HS-5 (cell line): ENCODE measurements around the gene BCL7B.
"Not testable (repeated sequence)": the region's sequence is repeated elsewhere in the genome, so short reads cannot be mapped to it uniquely, and the experiment has no call there.

Source experiments
- DNase-seq: peaks from one replicate; pipeline ENCODE4 v3.0.0-alpha.2; 2012; ENCODE audit warnings: low read depth

Gene BCL7B

GRCh38 chr7:73572767-73573186, 15.3 kb upstream of the BCL7B start:
- DNase-seq = no peak

DNA sequence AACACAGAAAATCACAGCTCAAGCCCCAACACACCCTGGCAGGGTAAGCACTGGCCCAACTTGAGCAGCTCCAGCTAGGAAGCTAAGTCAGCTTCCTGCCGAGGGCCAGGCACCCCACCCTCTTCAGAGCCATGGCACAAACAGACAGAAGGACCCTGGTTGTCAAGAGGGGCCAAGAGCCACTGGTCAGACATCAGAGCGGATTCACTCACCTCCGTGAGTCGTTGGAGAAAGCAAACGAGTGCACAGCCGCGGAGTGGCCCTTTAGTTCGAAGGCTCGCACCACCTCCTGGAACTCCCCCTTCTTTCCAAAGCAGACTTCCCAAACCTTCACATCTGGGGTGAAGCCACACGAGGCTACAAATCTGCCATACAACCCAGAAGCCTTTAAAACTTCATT, 13.5 kb upstream of the BCL7B start:
- no peak for DNase-seq

GRCh38 chr7:73570521-73570920, 13.0 kb upstream of the BCL7B start:
- no peak for DNase-seq

DNA sequence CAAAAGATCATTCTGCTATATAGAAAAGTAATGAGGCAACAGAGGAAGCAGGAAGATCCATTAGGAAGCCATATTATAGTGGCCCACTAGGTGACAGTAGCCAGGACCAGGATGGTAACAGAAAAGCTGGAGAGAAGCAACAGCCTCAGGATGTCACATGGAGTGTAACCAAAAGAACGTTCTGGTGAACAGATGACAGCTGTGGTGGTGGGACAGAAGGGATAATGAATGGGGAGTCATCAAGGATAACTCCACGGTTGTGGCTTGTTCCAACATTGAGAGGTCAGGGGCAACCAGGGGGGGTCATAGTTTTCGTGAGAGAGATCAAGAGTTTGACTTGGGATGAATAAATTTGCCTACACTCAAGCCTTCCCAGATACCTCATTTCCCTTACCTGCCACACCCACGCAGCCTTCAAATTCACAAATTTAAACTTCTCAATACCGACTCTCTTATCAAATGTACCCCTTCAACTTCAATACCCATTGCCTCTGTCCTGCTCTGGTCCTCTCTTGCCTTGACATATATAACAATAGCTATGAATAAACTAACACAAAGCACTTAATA, 11.6 kb upstream of the BCL7B start:
- no peak for DNase-seq

DNA sequence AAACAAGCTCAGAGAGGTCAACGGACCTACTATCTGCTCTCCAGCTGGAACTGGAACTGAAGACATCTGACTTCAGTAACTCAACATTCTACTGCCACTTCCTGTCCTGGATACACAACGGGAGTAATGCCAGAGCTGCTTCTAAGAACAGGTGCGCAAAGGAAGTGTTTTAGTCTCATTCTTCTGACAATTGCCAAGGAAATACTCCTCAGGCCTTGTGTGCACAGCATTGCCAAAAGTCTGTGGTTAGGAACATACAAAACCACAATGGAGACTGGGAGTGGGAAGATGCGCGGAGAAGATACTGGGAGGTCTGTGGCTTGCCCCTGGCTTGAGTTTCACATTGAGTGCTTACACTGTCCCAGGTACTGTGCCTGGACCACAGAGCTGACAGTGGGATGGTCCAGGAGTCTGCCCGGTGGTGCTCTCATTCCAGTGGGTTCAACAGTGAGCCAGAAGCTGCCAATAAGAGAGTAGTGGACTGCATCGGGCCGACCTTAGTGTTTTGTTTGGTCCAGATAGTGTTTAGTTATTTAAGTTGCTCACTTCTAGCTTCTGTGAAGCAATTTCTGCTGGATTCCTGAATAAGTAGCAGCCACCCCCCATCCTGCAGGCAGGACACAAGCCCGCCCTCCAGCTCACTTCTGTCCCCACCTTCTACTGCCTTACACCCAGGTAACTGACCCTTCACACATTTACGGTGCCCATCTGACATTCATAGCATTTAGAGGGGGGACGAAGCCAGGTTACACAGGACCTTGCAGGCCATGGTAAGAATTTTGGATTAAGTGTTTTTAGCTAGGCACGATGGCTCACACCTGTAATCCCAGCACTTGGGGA, 10.6 kb upstream of the BCL7B start:
- no peak for DNase-seq

DNA sequence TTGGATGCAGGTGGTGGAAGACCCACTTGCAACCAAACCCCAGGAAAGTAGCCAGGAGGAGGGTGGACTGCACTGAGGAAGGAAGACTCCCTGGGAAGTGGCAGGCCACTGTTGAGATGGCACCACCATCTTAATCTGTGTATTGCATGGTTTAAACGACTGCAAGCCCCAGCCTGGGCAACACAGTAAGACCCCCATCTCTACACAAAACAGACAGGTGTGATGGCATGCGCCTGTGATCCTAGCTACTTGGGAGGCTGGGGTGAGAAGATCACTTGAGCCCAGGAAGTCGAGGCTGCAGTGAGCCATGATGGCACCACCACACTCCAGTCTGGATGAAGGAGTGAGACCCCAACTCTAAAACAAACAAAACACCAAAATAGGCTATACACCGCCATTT, 9.7 kb upstream of the BCL7B start:
- no peak for DNase-seq

- not testable (repeated sequence) for DNase-seq
These were observed 8.9 kb upstream of the BCL7B start for GRCh38 chr7:73566431-73566830.

GRCh38 chr7:73565675-73566340, 8.3 kb upstream of the BCL7B start:
- DNase-seq = no peak

GRCh38 chr7:73560109-73560835, 2.8 kb upstream of the BCL7B start:
- DNase-seq = peak; percentile 74

- DNase-seq = peak; percentile 80
These were observed 438 bp downstream of the BCL7B start for GRCh38 chr7:73557108-73557396.

DNA sequence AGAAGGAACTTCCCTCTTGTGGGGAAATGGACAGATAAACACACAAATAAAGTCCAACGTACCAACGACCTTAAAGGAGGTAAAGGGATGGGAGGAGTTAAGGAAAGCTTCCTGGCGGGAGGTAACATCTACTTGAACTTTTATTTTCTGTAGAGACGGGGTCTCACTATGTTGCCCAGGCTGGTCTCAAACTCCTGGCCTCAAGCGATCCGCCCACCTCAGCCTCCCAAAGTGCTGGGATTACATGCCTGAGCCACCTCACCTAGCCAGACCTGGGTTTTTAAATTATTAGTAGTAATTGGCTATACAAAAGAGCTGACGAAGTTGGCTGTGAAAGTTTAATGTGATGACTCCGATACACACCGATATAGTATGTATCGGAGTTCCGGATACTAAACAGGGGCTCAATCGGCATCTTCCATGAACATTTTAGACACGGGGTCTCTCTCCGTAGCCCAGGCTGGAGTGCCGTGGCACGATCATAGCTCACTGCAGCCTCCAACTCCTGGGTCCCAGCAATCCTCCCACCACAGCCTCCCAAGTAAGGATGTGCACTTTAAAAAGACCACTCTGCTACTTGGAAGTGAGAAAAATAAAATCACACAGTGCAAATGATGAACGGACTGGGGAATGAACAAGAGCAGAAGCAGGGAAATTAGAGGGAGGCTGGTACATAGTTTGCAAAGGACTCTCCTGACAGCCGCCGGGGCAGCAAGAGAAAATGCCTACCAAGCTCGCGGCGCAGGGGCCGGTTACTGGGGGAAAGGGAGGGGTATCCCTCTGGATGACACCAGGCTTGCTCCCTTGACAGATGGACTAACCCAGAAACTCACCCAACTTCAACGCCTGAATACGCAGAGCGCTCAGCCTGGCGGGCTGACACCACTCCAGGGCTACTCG, 1.0 kb downstream of the BCL7B start:
- DNase-seq = no peak

- DNase-seq = no peak
These were observed 2.0 kb downstream of the BCL7B start for GRCh38 chr7:73555411-73555982.

DNA sequence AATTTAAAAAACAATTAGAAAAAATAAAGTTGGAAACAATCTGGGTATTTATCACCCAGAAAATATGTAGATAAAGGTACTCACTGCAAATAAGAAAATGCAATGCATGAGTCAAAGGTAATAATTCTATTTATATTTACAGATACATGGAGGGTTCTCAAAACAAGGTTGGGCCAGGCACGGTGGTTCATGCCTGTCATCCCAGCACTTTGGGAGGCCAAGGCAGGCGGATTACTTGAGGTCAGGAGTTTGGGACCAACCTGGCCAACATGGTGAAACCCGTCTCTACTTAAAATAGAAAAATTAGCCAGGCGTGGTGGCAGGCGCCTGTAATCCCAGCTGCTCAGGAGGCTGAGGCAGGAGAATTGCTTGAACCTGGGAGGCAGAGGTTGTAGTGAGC, 7.4 kb downstream of the BCL7B start:
- DNase-seq = not testable (repeated sequence)

DNA sequence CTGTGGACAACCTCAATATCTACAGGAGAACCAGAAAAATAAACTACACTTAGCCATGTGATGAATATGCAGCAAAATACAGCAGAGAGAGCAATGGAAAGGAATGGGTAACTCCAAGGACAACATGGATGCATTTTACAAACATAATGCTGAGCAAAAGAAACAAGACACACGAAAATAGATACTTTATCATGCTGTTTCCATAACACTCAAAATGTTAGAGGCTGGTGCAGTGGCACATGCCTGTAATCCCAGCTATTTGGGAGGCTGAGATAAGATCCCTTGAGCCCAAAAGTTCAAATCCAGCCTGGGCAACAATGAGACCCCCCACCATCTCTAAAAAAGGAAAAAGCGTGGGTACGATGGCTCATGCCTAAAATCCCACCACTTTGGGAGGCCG, 8.3 kb downstream of the BCL7B start:
- DNase-seq = no peak

GRCh38 chr7:73547841-73548240, 9.6 kb downstream of the BCL7B start:
- DNase-seq = no peak

DNA sequence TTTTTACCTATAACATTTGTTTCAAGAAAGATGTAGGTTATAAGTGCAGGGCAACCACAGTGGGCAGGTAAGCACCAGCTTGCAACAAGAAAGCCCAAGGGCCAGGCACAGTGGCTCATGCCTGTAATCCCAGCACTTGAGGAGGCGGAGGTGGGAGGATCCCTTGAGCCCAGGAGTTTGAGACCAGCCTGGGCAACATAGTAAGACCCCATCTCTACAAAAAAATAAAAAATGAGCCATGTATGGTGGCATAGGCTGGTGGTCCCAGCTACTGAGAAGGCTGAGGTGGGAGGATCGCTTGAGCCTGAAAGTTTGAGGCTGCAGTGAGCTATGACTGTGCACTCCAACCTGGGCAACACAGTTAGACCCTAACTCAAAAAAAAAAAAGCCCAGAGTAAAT, 12.8 kb downstream of the BCL7B start:
- DNase-seq = no peak

GRCh38 chr7:73541722-73542121, 15.8 kb downstream of the BCL7B start:
- no peak for DNase-seq

- DNase-seq = no peak
These were observed 17.8 kb downstream of the BCL7B start for GRCh38 chr7:73539709-73540108.

DNA sequence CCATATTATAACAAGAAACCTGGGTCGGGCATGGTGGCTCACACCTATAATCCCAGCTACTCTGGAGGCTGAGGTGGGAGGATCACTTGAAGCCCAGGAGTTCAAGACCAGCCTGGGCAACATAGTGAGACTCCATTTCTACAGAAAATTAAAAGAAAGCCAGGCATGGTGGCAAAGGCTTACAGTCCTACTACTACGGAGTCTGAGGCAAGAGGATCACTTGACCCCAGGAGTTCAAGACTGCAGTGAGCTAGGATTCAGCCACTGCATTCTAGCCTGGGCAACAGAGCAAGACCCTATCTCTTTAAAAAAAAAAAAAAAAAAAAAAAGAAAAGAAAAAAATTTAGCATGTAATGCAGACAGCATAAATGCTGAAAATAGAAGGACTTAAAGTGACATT, 19.0 kb downstream of the BCL7B start:
- not testable (repeated sequence) for DNase-seq

GRCh38 chr7:73537051-73537450, 20.4 kb downstream of the BCL7B start:
- DNase-seq = no peak

DNA sequence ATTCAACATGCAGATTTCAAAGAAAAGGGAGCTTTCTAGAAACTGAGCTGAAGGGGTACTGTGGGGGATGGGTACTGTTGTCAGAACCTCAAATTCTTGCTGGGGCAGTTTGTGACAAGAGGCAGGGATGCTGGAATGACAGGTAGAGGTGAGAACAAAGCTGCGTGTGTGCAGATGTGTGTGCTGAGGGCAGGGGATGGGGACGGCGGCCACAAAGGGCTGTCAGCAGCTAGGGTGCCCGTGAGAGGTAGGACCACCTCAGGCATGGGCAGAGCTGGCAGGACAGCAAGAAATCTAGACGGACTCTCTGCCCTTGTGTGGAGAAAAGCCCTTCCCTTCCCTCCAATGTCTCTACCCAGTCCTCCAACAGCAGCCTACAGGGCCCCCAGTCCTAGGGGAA, 21.0 kb downstream of the BCL7B start:
- DNase-seq = no peak
